ENCODE measurements around the gene C9orf50.

C9orf50 gene

GRCh38 chr9:129587487-129588262 is 33.2 kb downstream of the C9orf50 start:
- DNase-seq: no peak

DNA sequence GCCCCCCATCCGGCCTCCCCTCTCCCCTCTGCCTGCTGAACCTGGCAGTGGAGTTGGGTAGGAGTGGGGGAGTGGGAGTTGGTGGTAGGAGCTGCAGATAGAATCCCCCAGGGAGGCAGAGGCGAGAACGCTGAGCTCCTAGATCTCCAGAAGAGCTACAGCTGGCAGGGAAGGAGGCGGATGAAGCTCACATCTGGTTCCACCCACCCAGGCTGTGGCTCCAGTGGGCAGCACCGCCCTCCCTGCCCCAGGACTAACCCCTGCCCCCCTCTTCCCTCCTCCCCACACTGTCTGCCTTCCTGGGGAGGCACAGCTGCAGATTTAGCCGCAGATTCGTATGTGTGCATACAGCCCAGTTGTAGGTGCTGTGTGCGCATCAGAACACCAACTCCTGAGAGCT is 34.2 kb downstream of the C9orf50 start:
- DNase-seq: no peak

DNA sequence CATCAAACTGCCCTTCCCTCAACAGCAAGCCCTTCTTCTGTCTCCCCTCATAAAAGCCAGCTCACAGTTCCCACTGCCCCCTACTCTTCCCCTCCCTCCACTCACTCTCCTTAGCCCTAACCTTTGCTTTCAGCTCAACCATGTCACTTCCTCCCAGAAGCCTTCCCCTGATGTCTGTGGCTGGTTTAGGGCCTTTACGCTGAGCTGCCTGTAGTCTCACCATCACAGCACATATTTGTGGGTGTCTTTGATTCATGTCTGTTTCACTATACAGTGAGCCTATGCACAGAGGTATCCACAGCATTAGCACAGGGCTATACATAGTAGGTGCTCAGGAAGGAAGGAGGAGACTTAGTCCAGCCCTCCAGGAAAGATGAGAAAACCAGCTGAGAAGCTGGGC is 34.7 kb downstream of the C9orf50 start:
- no peak for DNase-seq

DNA sequence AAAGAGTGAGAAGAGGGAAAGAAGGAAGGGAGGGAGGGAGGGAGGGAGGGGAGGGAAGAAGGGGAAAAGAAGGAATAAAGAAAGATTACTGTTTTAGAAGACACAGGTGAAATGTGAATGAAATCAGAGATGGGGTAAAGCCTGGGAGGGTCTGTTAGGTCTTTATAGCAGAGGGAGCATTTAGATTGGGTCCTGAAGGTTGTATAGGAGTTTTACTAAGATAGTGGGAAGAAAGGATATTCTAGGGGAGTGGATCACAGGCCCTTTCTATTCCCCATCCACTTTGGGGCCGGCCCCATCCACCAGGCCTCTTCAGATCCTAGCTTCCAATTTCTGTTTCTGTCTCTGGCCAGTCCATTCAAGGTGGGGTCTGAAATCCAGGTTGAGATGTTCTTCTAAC is 35.5 kb downstream of the C9orf50 start:
- no peak for DNase-seq

DNA sequence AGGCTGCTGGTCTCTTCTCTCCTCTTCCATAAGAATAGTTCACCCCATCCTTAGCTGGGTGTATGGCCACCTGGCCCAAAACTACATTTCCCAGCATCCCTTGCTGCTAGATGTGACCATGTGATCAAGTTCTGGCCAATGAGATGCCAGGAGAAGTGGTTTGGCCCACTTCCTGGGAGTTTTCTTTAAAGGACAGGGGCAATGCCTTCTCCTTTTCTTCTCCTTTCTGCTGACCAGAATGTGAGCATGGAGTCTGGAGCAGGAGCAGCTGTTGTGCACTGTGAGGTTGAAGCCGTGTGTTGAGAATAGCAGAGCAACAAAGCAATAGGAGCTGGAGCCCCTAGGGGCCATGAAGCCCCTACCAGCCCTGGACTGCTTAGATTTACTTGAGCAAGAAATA is 36.8 kb downstream of the C9orf50 start:
- peak; percentile 53 for DNase-seq

DNA sequence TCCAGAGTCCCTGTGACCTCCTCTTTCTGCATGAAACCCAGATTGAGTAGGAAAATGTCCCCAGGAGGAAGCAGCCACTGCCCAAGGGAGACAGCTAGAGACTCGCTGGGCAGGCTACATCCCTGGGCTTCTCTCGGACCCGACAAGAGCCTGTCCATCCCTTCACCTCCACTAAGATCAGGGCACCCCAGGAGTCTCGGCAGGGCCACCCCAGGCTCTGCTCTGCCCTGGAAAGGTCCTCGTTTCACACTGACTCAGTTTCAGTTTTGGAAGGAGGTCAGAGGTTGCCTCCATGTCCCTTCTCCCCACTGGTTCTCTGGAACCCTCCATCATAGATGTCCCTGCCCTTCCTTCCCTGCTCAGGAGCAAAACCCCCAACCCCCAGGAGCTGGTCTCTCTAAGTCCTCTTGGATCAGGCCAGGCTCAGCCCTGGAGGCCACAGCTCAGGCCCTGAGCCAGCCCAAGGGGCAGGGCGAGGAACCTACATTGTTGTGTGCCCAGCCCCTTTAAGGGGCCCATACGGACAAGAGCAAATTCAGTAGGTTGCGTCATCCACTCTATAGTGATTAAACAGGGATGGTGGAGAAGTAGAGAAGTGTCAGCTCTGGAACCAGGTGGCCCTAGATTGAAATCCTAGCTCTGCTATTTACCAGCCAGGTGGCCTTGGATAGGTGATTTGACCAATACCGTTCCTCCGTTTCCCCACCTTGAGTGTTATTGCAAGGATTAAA is 37.4 kb downstream of the C9orf50 start:
- DNase-seq: no peak

GRCh38 chr9:129582855-129583254 is 38.0 kb downstream of the C9orf50 start:
- DNase-seq: no peak

GRCh38 chr9:129581505-129582189 is 39.3 kb downstream of the C9orf50 start:
- DNase-seq: no peak

DNA sequence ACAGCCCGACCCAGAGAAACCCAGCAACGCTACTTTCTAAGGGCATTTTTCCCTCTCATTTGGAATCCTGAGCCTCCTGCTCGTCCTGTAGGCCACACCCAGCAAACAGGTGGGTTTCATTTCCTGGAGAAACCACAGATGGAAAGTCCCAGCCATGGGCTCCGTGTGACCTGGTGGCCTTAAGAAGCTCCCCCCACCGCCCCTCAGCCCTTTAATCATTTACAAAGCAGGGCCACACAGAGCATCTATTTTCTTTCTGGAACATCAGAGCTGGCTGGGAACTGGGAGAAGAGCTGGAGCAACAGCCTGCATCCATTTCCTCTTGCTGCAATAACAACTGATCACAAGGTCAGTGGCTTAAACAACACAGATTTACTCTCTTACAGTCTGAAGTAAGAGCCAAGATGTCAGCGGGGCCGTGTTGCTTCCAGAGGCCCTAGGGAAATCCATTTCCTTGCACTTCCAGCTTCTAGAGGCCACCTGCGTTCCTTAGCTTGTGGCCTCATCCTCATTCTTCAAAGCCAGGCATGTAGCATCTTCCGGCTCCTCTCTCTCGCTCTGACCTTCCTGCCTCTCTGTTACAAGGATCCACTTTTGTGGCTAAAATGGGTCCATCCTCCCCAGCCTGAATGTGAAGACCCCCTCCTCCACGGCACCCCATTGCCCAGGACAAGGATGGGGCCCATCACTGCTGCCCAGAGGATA is 40.5 kb downstream of the C9orf50 start:
- no peak for DNase-seq

- DNase-seq: no peak
These were observed 41.6 kb downstream of the C9orf50 start for GRCh38 chr9:129579294-129579693.

- no peak for DNase-seq
These were observed 44.1 kb downstream of the C9orf50 start for GRCh38 chr9:129576546-129577543.

GRCh38 chr9:129575818-129576217 is 45.1 kb downstream of the C9orf50 start:
- DNase-seq: no peak

- no peak for DNase-seq
These were observed 45.9 kb downstream of the C9orf50 start for GRCh38 chr9:129574911-129575585.

DNA sequence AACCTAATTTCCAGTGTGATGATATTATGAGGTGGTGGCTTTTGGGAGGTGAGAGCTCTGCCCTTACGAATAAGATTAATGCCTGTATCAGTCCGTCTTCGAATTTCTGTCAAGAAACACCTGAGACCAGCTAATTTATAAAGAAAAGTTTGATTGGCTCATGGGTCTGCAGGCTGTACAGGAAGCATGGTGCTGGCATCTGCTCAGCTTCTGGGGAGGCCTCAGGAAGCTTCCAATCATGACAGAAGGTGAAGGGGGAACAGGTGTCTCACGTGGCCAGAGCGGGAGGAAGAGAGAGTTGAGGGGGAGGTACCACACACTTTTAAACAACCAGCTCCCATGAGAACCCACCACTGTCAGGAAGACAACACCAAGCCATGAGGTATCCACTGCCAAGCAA is 46.9 kb downstream of the C9orf50 start:
- no peak for DNase-seq

DNA sequence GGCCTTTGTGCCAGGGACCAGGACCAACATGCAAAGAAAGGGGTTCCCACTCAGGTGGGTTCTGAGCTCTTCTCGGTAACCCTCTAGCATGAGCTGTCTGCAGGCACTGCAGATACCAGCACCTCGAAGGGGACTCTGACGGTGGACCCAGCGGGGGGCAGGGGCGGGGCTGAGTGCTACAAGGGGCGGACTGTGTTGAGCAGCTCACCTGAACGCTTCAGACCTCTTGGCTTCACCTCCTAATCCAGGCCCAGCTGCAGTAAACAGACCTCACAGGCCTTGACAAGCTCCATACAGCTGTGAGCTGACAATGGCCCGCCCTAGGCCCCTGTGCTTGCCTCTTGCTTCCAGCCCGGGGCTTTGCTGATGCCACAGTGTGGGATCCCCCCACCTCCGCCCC is 48.4 kb downstream of the C9orf50 start:
- no peak for DNase-seq

GRCh38 chr9:129572052-129572425 is 48.9 kb downstream of the C9orf50 start:
- no peak for DNase-seq

DNA sequence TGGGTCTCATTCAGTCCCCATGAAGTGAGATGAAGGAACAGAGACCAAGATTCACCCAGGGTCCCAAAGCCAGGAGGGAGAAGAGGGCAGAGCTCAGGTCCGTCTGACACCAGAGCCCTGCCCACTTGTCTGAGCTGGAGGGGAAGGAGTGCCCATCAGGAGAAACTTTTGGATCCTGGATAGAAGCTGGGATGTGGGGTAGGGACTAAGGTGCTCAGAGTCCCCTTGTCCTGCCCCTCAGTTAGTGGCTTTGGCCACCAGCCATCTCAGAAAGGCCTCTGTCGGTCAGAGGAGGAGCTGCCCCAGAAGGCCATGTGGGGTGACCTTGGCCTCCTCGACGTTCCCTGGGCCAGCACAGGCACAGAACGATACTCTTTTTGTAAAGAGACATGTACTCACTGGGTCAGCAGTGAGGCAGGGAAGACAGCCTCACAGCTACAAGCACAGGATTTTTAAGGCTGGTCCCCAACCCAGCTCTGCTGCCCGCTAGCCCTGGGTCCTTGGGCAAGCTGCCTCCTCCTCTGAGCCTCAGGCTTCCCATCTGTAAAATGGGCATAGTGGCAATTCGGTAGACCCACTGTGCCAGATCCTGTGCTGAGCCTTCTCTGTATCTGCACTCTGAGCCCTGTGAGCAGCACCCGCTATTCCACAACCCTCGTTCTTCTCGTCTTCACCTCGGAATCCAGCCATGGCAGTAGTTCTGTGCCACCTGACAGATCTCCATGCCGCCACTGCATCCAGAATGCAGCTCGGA is 49.4 kb downstream of the C9orf50 start:
- DNase-seq: no peak

DNA sequence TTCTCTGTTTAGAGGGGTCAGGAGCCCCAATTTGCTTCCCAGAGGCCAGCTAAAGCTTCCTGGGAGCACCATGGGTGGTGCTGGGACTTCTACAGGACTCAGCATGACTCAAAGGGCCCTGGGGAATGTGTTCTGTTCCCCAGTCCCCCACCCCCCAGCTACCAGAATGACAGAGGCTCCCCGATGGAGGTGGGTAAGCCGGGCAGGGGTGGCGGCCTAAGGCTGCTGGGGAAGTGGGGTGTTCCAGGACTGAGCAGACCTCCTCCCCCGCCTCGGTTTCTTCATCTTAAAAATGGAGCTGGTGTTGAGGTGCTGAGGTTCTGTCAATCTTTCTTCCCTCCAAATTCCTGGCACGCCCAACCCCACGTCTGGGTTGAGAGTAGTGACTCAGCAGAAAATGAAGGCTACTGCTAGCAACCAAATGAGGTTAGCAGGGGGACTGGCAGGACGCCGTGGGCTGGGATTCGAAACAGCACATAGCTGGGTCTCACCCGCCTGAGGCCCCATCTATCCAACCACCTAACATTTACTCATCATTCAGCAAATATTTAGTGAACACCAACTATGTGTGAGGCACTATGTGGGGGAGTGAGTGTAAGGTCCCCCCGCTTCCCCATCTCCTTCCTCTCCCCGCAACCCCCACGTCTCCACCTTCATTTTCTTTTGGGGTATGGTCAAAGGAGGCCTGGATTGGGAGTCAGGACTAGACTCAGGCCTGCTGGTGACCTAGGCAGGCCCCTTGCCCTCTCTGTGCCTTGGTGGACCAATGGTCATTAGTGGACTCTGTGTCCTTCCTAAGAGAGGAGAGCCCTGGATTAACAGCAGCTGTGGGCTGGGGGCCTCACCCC is 50.2 kb downstream of the C9orf50 start:
- DNase-seq: no peak
